ENCODE data around the gene PHLPP1.
"Not testable (repeated sequence)": the region's sequence is repeated elsewhere in the genome, so short reads cannot be mapped to it uniquely, and the experiment has no call there.

Gene PHLPP1

GRCh38 chr18:62740650-62741049 lies 25.3 kb downstream of the PHLPP1 start:
- H3K27ac ChIP-seq (replicated peaks; ENCODE audit: low read length); H3K4me2 ChIP-seq (ENCODE audit: insufficient read depth, low read length, poor library complexity, severe bottlenecking); H3K23ac ChIP-seq (ENCODE audit: low read depth, low read length, poor library complexity); H2BK120ac ChIP-seq (ENCODE audit: low read depth, low read length); H3K4me1 ChIP-seq (ENCODE audit: control insufficient read depth in 2 of 2, insufficient read depth in 1 of 2, low read depth in 1 of 2, low read length in 2 of 2); H3K9ac ChIP-seq (ENCODE audit: low read depth, low read length, poor library complexity); H2AK5ac ChIP-seq (ENCODE audit: low read depth, low read length); H3K4ac ChIP-seq (ENCODE audit: low read length); H4K91ac ChIP-seq (ENCODE audit: low read depth, low read length, poor library complexity); H2BK12ac ChIP-seq (ENCODE audit: low read length); H3K14ac ChIP-seq (ENCODE audit: low read length); H3K9me3 ChIP-seq (replicated peaks in 1 of 2; ENCODE audit: control insufficient read depth in 2 of 2, insufficient read depth in 1 of 2, low read depth in 1 of 2, low read length in 2 of 2); H3K4me3 ChIP-seq (ENCODE audit: low read length in 2 of 2); H4K8ac ChIP-seq (ENCODE audit: low read depth, low read length); H3K27me3 ChIP-seq (ENCODE audit: control insufficient read depth in 3 of 3, insufficient read depth in 3 of 3, low read depth in 1 of 3, low read length in 3 of 3); H2AFZ ChIP-seq (ENCODE audit: low read length); H2BK15ac ChIP-seq (ENCODE audit: low read length); H2BK5ac ChIP-seq (ENCODE audit: low read length); H3K79me1 ChIP-seq (ENCODE audit: low read depth, low read length); H3K36me3 ChIP-seq (replicated peaks in 1 of 2; ENCODE audit: control insufficient read depth in 2 of 2, insufficient read depth in 2 of 2, low read length in 2 of 2); H3K18ac ChIP-seq (ENCODE audit: low read length); DNase-seq (ENCODE audit: low spot score): not testable (repeated sequence)
- no CpG with 5 or more reads among the region's 5 CpGs for WGBS, 2 donors (ENCODE audit: extremely low coverage in 2 of 2, insufficient read length in 2 of 2, insufficient replicate concordance in 1 of 2)

GRCh38 chr18:62741118-62741566 lies 25.8 kb downstream of the PHLPP1 start:
- Histone ChIP-seq H2BK120ac (ENCODE audit: low read depth, low read length) (no peak overlapping the region), H3K14ac (ENCODE audit: low read length) (no peak overlapping the region), H3K4ac (ENCODE audit: low read length) (no peak overlapping the region), H2AFZ (ENCODE audit: low read length) (no peak overlapping the region), H3K36me3 (replicated peaks in 1 of 2; ENCODE audit: control insufficient read depth in 2 of 2, insufficient read depth in 2 of 2, low read length in 2 of 2) (no peaks in the 10 kb centered on the region), H3K4me1 (ENCODE audit: control insufficient read depth in 2 of 2, insufficient read depth in 1 of 2, low read depth in 1 of 2, low read length in 2 of 2) (peaks cover 5 to 10% of the 10 kb centered on the region in 2 donors), H3K4me2 (ENCODE audit: insufficient read depth, low read length, poor library complexity, severe bottlenecking) (no peak overlapping the region), H3K9ac (ENCODE audit: low read depth, low read length, poor library complexity) (no peak overlapping the region), H2AK5ac (ENCODE audit: low read depth, low read length) (no peak overlapping the region), H3K9me3 (replicated peaks in 1 of 2; ENCODE audit: control insufficient read depth in 2 of 2, insufficient read depth in 1 of 2, low read depth in 1 of 2, low read length in 2 of 2) (peaks cover 0 to 2% of the 10 kb centered on the region in 2 donors), H3K79me1 (ENCODE audit: low read depth, low read length) (no peaks in the 10 kb centered on the region), H3K18ac (ENCODE audit: low read length) (no peak overlapping the region), H4K91ac (ENCODE audit: low read depth, low read length, poor library complexity) (no peak overlapping the region), H3K4me3 (ENCODE audit: low read length in 2 of 2) (no peak overlapping the region), H4K8ac (ENCODE audit: low read depth, low read length) (no peak overlapping the region), H2BK12ac (ENCODE audit: low read length) (no peak overlapping the region), H2BK5ac (ENCODE audit: low read length) (no peak overlapping the region), H3K27me3 (ENCODE audit: control insufficient read depth in 3 of 3, insufficient read depth in 3 of 3, low read depth in 1 of 3, low read length in 3 of 3) (no peaks in the 10 kb centered on the region), H3K23ac (ENCODE audit: low read depth, low read length, poor library complexity) (no peak overlapping the region), H2BK15ac (ENCODE audit: low read length) (no peak overlapping the region), H3K27ac (replicated peaks; ENCODE audit: low read length) (no peak overlapping the region)
- WGBS, 2 donors (ENCODE audit: extremely low coverage in 2 of 2, insufficient read length in 2 of 2, insufficient replicate concordance in 1 of 2): no CpG with 5 or more reads among the region's 4 CpGs
- no peak for DNase-seq (ENCODE audit: low spot score)

- no peak for DNase-seq (ENCODE audit: low spot score)
- no peak overlapping the region for H3K4me2 ChIP-seq (ENCODE audit: insufficient read depth, low read length, poor library complexity, severe bottlenecking)
- no peak overlapping the region for H3K27ac ChIP-seq (replicated peaks; ENCODE audit: low read length)
- no peaks in the 10 kb centered on the region for H3K79me1 ChIP-seq (ENCODE audit: low read depth, low read length)
- H4K8ac ChIP-seq (ENCODE audit: low read depth, low read length): no peak overlapping the region
- H3K27me3 ChIP-seq (ENCODE audit: control insufficient read depth in 3 of 3, insufficient read depth in 3 of 3, low read depth in 1 of 3, low read length in 3 of 3): no peaks in the 10 kb centered on the region
- no peak overlapping the region for H3K9ac ChIP-seq (ENCODE audit: low read depth, low read length, poor library complexity)
- H2BK12ac ChIP-seq (ENCODE audit: low read length): no peak overlapping the region
- H3K4me1 ChIP-seq (ENCODE audit: control insufficient read depth in 2 of 2, insufficient read depth in 1 of 2, low read depth in 1 of 2, low read length in 2 of 2): peaks cover 5 to 10% of the 10 kb centered on the region in 2 donors
- no peak overlapping the region for H3K4ac ChIP-seq (ENCODE audit: low read length)
- H3K23ac ChIP-seq (ENCODE audit: low read depth, low read length, poor library complexity): no peak overlapping the region
- no peak overlapping the region for H2AK5ac ChIP-seq (ENCODE audit: low read depth, low read length)
- H4K91ac ChIP-seq (ENCODE audit: low read depth, low read length, poor library complexity): no peak overlapping the region
- H3K4me3 ChIP-seq (ENCODE audit: low read length in 2 of 2): no peak overlapping the region
- WGBS, 2 donors (ENCODE audit: extremely low coverage in 2 of 2, insufficient read length in 2 of 2, insufficient replicate concordance in 1 of 2): no CpG with 5 or more reads among the region's 4 CpGs
- H3K18ac ChIP-seq (ENCODE audit: low read length): no peak overlapping the region
- H2AFZ ChIP-seq (ENCODE audit: low read length): no peak overlapping the region
- H3K36me3 ChIP-seq (replicated peaks in 1 of 2; ENCODE audit: control insufficient read depth in 2 of 2, insufficient read depth in 2 of 2, low read length in 2 of 2): no peaks in the 10 kb centered on the region
- H3K14ac ChIP-seq (ENCODE audit: low read length): no peak overlapping the region
- peaks cover 0 to 2% of the 10 kb centered on the region in 2 donors for H3K9me3 ChIP-seq (replicated peaks in 1 of 2; ENCODE audit: control insufficient read depth in 2 of 2, insufficient read depth in 1 of 2, low read depth in 1 of 2, low read length in 2 of 2)
- no peak overlapping the region for H2BK5ac ChIP-seq (ENCODE audit: low read length)
- no peak overlapping the region for H2BK120ac ChIP-seq (ENCODE audit: low read depth, low read length)
- H2BK15ac ChIP-seq (ENCODE audit: low read length): no peak overlapping the region
Observed at GRCh38 chr18:62741584-62741983, 26.2 kb downstream of the PHLPP1 start.

GRCh38 chr18:62744076-62744968 lies 29.0 kb downstream of the PHLPP1 start:
- no peak overlapping the region for H3K18ac ChIP-seq (ENCODE audit: low read length)
- H3K9ac ChIP-seq (ENCODE audit: low read depth, low read length, poor library complexity): no peak overlapping the region
- no peak overlapping the region for H3K14ac ChIP-seq (ENCODE audit: low read length)
- no peak overlapping the region for H3K23ac ChIP-seq (ENCODE audit: low read depth, low read length, poor library complexity)
- H3K36me3 ChIP-seq (replicated peaks in 1 of 2; ENCODE audit: control insufficient read depth in 2 of 2, insufficient read depth in 2 of 2, low read length in 2 of 2): no peaks in the 10 kb centered on the region
- H3K27me3 ChIP-seq (ENCODE audit: control insufficient read depth in 3 of 3, insufficient read depth in 3 of 3, low read depth in 1 of 3, low read length in 3 of 3): no peaks in the 10 kb centered on the region
- H2BK12ac ChIP-seq (ENCODE audit: low read length): no peak overlapping the region
- no peak overlapping the region for H2BK5ac ChIP-seq (ENCODE audit: low read length)
- H2BK15ac ChIP-seq (ENCODE audit: low read length): no peak overlapping the region
- H2AFZ ChIP-seq (ENCODE audit: low read length): no peak overlapping the region
- no peak overlapping the region for H3K4ac ChIP-seq (ENCODE audit: low read length)
- DNase-seq (ENCODE audit: low spot score): no peak
- no peak overlapping the region for H3K4me2 ChIP-seq (ENCODE audit: insufficient read depth, low read length, poor library complexity, severe bottlenecking)
- no peak overlapping the region for H4K8ac ChIP-seq (ENCODE audit: low read depth, low read length)
- no peak overlapping the region for H4K91ac ChIP-seq (ENCODE audit: low read depth, low read length, poor library complexity)
- peaks cover 0 to 6% of the 10 kb centered on the region in 2 donors for H3K9me3 ChIP-seq (replicated peaks in 1 of 2; ENCODE audit: control insufficient read depth in 2 of 2, insufficient read depth in 1 of 2, low read depth in 1 of 2, low read length in 2 of 2)
- H3K4me3 ChIP-seq (ENCODE audit: low read length in 2 of 2): no peak overlapping the region
- WGBS, 2 donors (ENCODE audit: extremely low coverage in 2 of 2, insufficient read length in 2 of 2, insufficient replicate concordance in 1 of 2): no CpG with 5 or more reads among the region's 3 CpGs
- no peak overlapping the region for H3K27ac ChIP-seq (replicated peaks; ENCODE audit: low read length)
- no peak overlapping the region for H2BK120ac ChIP-seq (ENCODE audit: low read depth, low read length)
- peaks cover 5 to 11% of the 10 kb centered on the region in 2 donors for H3K4me1 ChIP-seq (ENCODE audit: control insufficient read depth in 2 of 2, insufficient read depth in 1 of 2, low read depth in 1 of 2, low read length in 2 of 2)
- H3K79me1 ChIP-seq (ENCODE audit: low read depth, low read length): no peaks in the 10 kb centered on the region
- no peak overlapping the region for H2AK5ac ChIP-seq (ENCODE audit: low read depth, low read length)

All from neuronal stem cell (in vitro differentiated cells).